ENCODE measurements around the gene APC. TPM values are rescaled to one million over a fixed set of nuclear protein-coding genes. Genes with fewer than 3 reads are reported as not detected.

Gene APC
- total and polyA plus RNA-seq, 2 of the 8 experiments (the other 6 are each of a cell fraction or from before 2014, with no cell fraction given) = 6.8 to 41.9 TPM

DNA sequence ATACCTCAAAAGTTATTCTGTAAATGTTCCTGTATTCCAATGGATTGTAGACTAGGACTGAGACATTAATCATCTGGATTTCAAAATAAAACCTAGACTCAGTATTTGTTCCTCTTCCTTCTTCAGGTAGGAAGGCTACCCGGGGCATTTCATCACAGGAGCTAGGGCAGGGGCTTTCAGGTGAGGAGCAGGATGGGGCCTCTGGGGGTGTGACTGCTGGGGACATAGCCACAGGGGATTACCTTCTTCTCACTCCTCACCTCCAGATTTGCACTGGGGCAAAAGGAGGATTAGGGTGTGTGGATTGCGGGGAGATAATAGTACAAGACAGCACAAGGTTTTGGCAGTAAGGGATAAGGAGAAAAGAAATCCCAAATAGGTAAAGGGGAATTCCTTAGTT is 85.5 kb downstream of the APC start:
- Histone ChIP-seq H2BK20ac (ENCODE audit: low read length) (no peak overlapping the region), H3K56ac (replicated peaks; ENCODE audit: insufficient read length, low read depth, low read length) (no peak overlapping the region), H2BK5ac (ENCODE audit: low read depth, low read length) (no peak overlapping the region), H4K5ac (ENCODE audit: insufficient read length, low read depth, low read length) (no peak overlapping the region), H3K23me2 (ENCODE audit: low read depth, low read length) (peaks cover 1% of the 10 kb centered on the region; the same call in 1 of the 2 replicates), H2BK120ac (replicated peaks; ENCODE audit: low read depth, low read length) (no peak overlapping the region), H2BK12ac (ENCODE audit: low read depth, low read length) (no peak overlapping the region), H4K91ac (replicated peaks; ENCODE audit: insufficient read length, low read length) (no peak overlapping the region), H3K79me1 (ENCODE audit: low read depth, low read length) (no peaks in the 10 kb centered on the region), H3K4ac (replicated peaks; ENCODE audit: insufficient read length, low read depth, low read length) (no peak overlapping the region), H3K4me1 (replicated peaks in 1 of 4; ENCODE audit: control insufficient read depth in 3 of 4, insufficient read depth in 4 of 4, low read length in 3 of 4) (peaks cover 0 to 2% (median 0%) of the 10 kb centered on the region in 4 experiments; a peak in 1 of 7 replicates), H2AK5ac (ENCODE audit: low read depth, low read length) (no peak overlapping the region), H4K8ac (ENCODE audit: extremely low read depth, insufficient read depth, low read length) (0 out of 2 replicates have a peak overlapping the region, but pooled peaks have one; percentile 53), H3K4me3 (ENCODE audit: extremely low read depth in 1 of 4, insufficient read depth in 2 of 4, low read depth in 3 of 4, low read length in 4 of 4) (no peak overlapping the region), H3K36me3 (ENCODE audit: control insufficient read depth in 2 of 4, insufficient read depth in 4 of 4, low read length in 3 of 4) (peaks cover 0 to 32% (median 13%) of the 10 kb centered on the region in 4 experiments; a peak in 6 of 8 replicates), H3K23ac (ENCODE audit: insufficient read length) (no peak overlapping the region), H2AFZ (ENCODE audit: low read length) (no peak overlapping the region), H2BK15ac (ENCODE audit: low read length) (no peak overlapping the region), H3K14ac (ENCODE audit: insufficient read length) (no peak overlapping the region), H3K4me2 (ENCODE audit: insufficient read depth in 1 of 2, low read depth in 2 of 2, low read length in 2 of 2) (no peak overlapping the region), H3K27ac (ENCODE audit: low read depth, low read length) (no peak overlapping the region), H3K9me3 (ENCODE audit: insufficient read depth in 2 of 2, low read depth in 1 of 2, low read length in 1 of 2) (no peaks in the 10 kb centered on the region), H4K20me1 (replicated peaks in 1 of 2; ENCODE audit: control insufficient read depth in 1 of 2, insufficient read depth in 2 of 2, low read length in 2 of 2) (peaks cover 0 to 2% of the 10 kb centered on the region in 2 experiments), H3K9ac (replicated peaks in 1 of 4; ENCODE audit: extremely low read depth in 1 of 4, low read depth in 3 of 4, low read length in 3 of 4) (no peak overlapping the region), H3K79me2 (ENCODE audit: control insufficient read depth in 1 of 2, insufficient read depth in 2 of 2, low read length in 2 of 2) (no peaks in the 10 kb centered on the region), H3K18ac (ENCODE audit: extremely low read depth, low read length) (no peak overlapping the region), H3K27me3 (replicated peaks in 1 of 4; ENCODE audit: control insufficient read depth in 3 of 4, extremely low read depth in 1 of 4, insufficient read depth in 3 of 4, low read length in 3 of 4) (no peaks in the 10 kb centered on the region)
- ChIA-PET POLR2A (ENCODE audit: partially characterized antibody) (no interaction called here), CTCF (ENCODE audit: partially characterized antibody) (interaction anchor here (0.6 kb wide), 1 partner anchor 19 kb away, joined by 3 read pairs; no protein-coding TSS in a partner anchor)
- no peak for DNase-seq (ENCODE audit: low read depth in 1 of 2, low spot score in 2 of 2)
- 87% methylated on average over 2 of the region's 2 CpGs; no CpG with 5 or more reads in 1 of the 2 experiments for WGBS, 2 experiments (ENCODE audit: extremely low coverage in 1 of 2, insufficient coverage in 1 of 2, insufficient read length in 1 of 2, insufficient replicate concordance in 2 of 2, low coverage in 1 of 2, low lambda C conversion rate in 2 of 2, missing lambda C conversion rate in 1 of 2)
- FAIRE-seq = no peak
- TF ChIP-seq TAF7 (optimal IDR thresholded peaks at IDR 0.05; ENCODE audit: borderline replicate concordance, low read depth, low read length) = no peak
- no peak for TF ChIP-seq POLR2A (IDR thresholded peaks at IDR 0.05; ENCODE audit: control extremely low read depth in 1 of 2, low read depth in 2 of 2, low read length in 2 of 2)
- no peak for TF ChIP-seq TEAD4 (IDR thresholded peaks at IDR 0.05; ENCODE audit: low read depth, low read length)
- TF ChIP-seq SIN3A (conservative IDR thresholded peaks at IDR 0.05 in 1 of 2, IDR thresholded peaks at IDR 0.05 in 1 of 2; ENCODE audit: low read depth in 1 of 2, low read length in 2 of 2) = no peak
- TF ChIP-seq SP1 (IDR thresholded peaks at IDR 0.05; ENCODE audit: low read depth, low read length) = no peak
